Stimulated activated memory B cell treated with anti-CD40 and anti-IgM and Interleukin-4, amounts not matched to agents 10 μg/mL and 1 μg/mL and 100 μg/mL, for 72 hours (primary cell): ENCODE data around the gene CXADR.
A peak's percentile ranks its signal among the peaks of the same experiment; 100 is the strongest.
"Not testable (repeated sequence)": the region's sequence is repeated elsewhere in the genome, so short reads cannot be mapped to it uniquely, and the experiment has no call there.

Source experiments
- ATAC-seq: fragments of 150-1000 bp; cut with Tn5 transposase; 2 replicates; pipeline ENCODE4 v1.10.0; 2021
- H3K27ac Mint-ChIP-seq: one replicate; pipeline ENCODE4 v1.8.0; 2022; ENCODE audit warnings: mild to moderate bottlenecking, mixed read lengths
- H3K27me3 Mint-ChIP-seq: one replicate; pipeline ENCODE4 v1.8.0; 2022; ENCODE audit warnings: mixed read lengths
- H3K36me3 Mint-ChIP-seq: one replicate; pipeline ENCODE4 v1.8.0; 2022; ENCODE audit warnings: mixed read lengths
- H3K4me1 Mint-ChIP-seq: one replicate; pipeline ENCODE4 v1.8.0; 2022; ENCODE audit warnings: mixed read lengths
- H3K4me3 Mint-ChIP-seq: one replicate; pipeline ENCODE4 v1.8.0; 2022; ENCODE audit warnings: mild to moderate bottlenecking, moderate library complexity, mixed read lengths
- H3K9me3 Mint-ChIP-seq: one replicate; pipeline ENCODE4 v1.8.0; 2022; ENCODE audit warnings: mixed read lengths

Gene CXADR

DNA sequence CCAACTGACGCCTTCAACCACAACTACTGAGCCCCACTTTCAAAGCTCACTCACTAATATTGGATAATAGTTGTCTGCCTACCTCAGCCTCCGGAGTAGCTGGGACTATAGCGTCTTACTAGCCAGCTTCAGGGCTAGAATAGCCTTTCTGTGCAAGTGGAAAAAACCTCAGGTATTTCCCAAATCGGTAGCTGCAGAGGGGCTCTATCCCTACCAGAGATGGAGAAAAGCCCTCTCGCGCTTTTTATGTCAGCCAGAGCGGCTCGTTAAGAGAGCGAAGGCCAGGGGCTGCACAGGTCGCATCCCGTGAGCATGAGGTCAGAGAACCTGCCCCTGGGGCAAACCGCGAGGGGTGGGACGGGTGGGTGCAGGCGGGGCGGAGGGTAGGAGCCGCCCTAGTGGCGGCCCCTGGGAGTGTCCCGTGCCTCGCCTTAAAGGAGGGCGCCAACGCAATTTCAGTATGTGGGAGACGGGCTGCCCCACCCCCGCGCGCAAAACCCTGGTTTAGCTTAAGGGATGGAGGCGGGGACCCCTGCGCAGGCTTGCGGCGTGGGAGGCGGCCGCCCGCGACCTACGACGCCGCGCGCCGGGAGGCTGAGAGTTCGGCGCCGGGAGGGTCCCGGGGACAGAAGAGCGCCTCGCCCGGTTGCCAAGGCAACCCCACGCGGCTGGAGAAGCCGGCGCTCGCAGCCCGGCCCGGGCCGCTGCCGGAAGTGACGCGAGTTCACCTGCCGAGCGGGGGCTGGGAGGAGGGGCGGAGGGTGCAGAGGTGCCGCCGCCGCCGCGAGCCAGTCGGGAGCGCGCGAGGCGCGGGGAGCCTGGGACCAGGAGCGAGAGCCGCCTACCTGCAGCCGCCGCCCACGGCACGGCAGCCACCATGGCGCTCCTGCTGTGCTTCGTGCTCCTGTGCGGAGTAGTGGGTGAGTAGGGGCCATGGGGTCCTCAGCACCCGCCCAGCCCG lies at the start of gene CXADR:
TSS of gene CXADR (plus strand) at position 791 of the 961 bp plus-strand sequence. CDS start at position 878, 87 bp downstream.
- no peak within 1 kb of the TSS for H3K27ac Mint-ChIP-seq
- H3K9me3 Mint-ChIP-seq, result no peaks in the 10 kb centered on the region
- H3K4me1 Mint-ChIP-seq, result peaks cover 17% of the 10 kb centered on the region
- peaks cover 46% of the 10 kb centered on the region for H3K27me3 Mint-ChIP-seq
- H3K4me3 Mint-ChIP-seq, result peak within 1 kb of the TSS; percentile 84
- peak; percentile 89 for ATAC-seq
- no peaks in the 10 kb centered on the region for H3K36me3 Mint-ChIP-seq

DNA sequence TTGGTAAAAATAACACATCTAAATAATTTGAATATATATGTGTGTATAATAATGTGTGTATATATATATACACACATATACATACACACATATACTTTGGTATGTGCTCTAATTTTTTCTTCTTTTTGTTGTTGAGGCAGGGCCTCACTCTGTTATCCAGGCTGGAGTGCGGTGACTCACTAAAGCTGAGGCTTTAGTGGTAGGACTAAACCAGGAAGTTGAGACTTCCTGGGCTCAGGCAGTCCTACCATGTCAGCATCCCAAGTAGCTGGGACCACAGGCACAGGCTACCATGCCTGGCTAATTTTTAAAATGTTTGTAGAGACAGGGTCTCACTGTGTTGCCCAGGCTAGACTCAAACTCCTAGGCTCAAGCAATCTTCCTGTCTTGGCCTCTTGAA lies 46.7 kb upstream of the CXADR start:
- Mint-ChIP-seq H3K27ac (no peak overlapping the region), H3K9me3 (no peaks in the 10 kb centered on the region), H3K27me3 (peaks cover 9% of the 10 kb centered on the region), H3K4me3 (no peak overlapping the region), H3K4me1 (no peaks in the 10 kb centered on the region), H3K36me3 (no peaks in the 10 kb centered on the region)
- no peak for ATAC-seq

DNA sequence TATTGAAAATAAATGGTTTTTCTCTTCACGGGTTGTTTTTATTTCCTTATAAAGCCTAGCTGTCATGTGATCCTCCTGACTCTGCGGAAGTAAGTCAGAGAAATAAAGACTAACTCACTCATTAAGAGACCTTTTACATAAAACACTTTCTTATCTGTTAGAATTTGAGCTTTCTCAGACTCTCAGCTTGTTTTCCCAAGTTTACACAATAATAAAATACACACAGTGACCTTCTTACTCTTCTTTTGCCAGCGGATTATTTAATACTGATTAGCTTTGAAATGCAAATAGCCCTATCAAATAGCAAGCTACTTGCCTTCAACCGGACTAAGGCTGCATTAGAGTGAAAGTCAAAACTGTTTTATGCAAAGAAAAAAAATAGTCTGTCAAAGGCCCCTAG lies 45.5 kb upstream of the CXADR start:
- Mint-ChIP-seq H3K9me3 (no peaks in the 10 kb centered on the region), H3K27me3 (peaks cover 9% of the 10 kb centered on the region), H3K27ac (no peak overlapping the region), H3K4me1 (no peaks in the 10 kb centered on the region), H3K4me3 (no peak overlapping the region), H3K36me3 (no peaks in the 10 kb centered on the region)
- ATAC-seq, result no peak

DNA sequence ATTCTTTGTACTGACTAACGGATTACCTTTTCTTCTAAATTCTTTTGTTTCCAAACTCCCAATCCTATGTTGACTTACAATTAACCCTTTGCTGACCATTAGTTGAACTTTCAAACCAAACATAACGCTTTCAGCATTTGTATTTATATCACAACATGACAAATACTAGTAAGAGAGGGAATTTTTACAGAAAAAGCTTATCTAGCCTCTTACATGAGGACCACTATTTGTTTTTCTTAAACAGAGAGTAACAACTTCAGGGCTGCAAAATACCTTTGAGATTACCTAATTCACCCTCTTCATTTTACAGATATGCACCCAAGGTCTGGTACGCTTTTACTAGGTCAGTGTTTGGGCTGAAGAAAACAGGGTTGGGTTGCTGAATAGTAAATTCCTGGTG lies 45.0 kb upstream of the CXADR start:
- peaks cover 9% of the 10 kb centered on the region for H3K27me3 Mint-ChIP-seq
- H3K27ac Mint-ChIP-seq, result no peak overlapping the region
- no peaks in the 10 kb centered on the region for H3K36me3 Mint-ChIP-seq
- no peaks in the 10 kb centered on the region for H3K4me1 Mint-ChIP-seq
- no peaks in the 10 kb centered on the region for H3K9me3 Mint-ChIP-seq
- H3K4me3 Mint-ChIP-seq, result no peak overlapping the region
- no peak for ATAC-seq

DNA sequence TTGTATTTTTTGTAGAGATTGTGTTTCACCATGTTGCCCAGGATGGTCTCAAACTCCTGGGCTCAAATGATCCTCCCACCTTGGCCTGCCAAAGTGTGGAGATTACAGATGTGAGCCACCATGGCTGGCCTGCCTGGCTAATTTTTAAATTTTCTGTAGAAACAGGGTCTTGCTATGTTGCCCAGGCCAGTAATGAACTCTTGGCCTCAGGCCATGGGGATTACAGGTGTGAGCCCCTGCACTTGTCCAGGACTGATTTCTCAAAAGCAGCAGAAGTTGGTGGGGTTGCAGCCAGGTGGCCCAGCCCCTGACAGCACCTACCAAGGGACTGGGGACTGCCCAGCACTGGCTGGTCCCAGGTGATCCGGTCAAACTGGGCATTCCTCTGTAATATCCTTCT lies 44.1 kb upstream of the CXADR start:
- Mint-ChIP-seq H3K36me3 (no peaks in the 10 kb centered on the region), H3K4me1 (no peaks in the 10 kb centered on the region), H3K27ac (no peak overlapping the region), H3K9me3 (no peaks in the 10 kb centered on the region), H3K27me3 (peaks cover 9% of the 10 kb centered on the region), H3K4me3 (no peak overlapping the region)
- no peak for ATAC-seq

DNA sequence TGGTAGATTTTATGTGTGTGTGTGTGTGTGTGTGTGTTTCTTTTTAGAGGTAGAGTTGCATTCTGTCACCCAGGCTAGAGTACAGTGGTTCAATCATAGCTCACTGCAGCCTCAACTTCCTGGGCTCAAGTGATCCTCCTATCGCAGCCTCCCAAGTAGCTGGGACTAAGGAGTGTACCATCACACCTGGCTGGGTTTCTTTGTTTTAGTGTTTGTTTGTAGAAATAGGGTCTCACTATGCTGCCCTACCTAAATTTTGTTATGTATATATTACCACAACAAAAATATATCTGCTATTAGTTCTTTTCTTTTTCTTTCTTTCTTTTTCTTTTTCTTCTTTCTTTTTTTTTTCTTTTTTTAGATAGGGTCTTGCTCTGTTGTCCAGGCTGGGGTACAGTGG lies 43.1 kb upstream of the CXADR start:
- peaks cover 9% of the 10 kb centered on the region for H3K27me3 Mint-ChIP-seq
- H3K9me3 Mint-ChIP-seq, result peaks cover 2% of the 10 kb centered on the region

DNA sequence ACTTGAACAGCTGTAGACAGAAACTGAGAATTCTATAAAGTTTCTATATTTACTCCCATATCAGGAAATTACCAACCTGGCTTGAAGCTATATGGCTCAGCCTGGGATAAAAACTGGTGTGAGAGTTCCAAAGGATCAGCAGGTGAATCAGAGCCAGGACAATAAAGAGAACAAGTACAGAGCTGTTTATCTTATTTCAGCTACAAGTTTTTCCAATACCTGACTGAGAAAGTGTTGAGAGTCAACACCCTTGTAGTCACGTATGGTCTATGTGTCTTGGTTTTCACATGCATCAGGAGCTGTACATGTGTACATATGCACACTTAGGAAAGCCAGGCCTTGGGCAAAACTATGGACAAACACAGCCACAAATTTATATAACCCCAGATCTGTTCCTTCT lies 40.7 kb upstream of the CXADR start:
- peaks cover 2% of the 10 kb centered on the region for H3K9me3 Mint-ChIP-seq
- no peak for ATAC-seq
- H3K27me3 Mint-ChIP-seq, result peaks cover 9% of the 10 kb centered on the region
- H3K36me3 Mint-ChIP-seq, result no peaks in the 10 kb centered on the region
- H3K4me3 Mint-ChIP-seq, result no peak overlapping the region
- no peak overlapping the region for H3K27ac Mint-ChIP-seq
- H3K4me1 Mint-ChIP-seq, result no peaks in the 10 kb centered on the region

More for the DNA sequence above, 43.1 kb upstream of the CXADR start:
- Mint-ChIP-seq H3K36me3 (no peaks in the 10 kb centered on the region), H3K4me1 (no peaks in the 10 kb centered on the region), H3K4me3 (no peak overlapping the region), H3K27ac (no peak overlapping the region)
- no peak for ATAC-seq

DNA sequence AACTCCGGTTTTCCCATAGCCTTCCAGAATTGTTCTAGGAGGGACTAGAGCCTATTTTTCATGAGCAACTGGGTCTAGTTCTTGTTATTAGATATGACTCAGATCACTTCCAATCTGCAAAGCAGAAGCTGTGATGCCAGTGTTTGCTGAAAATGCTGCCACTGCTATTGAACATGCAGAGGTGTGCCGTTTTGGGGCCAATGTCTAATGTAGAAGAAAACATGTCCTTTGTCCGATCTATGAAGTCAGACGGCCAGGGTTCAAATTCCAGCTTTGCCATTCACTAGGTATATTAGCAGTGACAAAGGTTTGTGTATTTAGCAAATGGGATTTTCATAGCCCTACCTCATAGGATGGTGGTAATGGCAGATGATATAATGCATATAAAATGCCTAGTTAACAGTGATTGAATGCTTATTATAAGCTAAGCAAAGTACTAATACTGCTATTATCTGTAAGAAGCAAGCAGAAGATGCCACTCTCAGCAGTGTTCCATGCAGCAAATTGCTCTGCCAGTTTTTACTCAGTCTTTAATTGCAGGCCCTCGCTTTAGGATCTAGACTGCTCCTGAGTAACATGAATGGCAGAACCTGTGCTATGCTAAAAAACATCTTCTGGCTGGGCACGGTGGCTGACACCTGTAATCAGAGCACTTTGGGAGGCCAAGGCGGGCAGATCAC lies 40.1 kb upstream of the CXADR start:
- H3K27me3 Mint-ChIP-seq, result peaks cover 9% of the 10 kb centered on the region

DNA sequence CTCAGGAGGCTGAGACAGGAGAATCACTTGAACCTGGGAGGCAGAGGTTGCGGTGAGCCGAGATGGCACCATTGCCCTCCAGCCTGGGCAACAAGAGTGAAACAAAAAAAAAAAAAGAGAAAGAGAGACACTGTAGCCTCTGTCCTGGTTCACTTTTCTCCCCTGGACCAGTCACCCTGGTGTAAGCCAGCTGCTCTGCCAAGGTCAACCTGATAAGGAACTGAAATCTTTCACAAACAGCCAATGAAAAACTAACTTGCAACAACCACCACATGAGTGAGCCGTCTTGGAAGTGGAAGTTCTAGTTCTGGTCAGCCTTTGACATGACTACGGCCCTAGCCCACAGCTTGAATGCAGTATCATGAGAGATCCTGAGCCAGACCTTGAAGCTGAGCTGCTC lies 36.8 kb upstream of the CXADR start:
- Mint-ChIP-seq H3K4me3 (no peak overlapping the region), H3K4me1 (no peaks in the 10 kb centered on the region), H3K27me3 (no peaks in the 10 kb centered on the region), H3K9me3 (peaks cover 2% of the 10 kb centered on the region), H3K27ac (no peak overlapping the region), H3K36me3 (no peaks in the 10 kb centered on the region)
- ATAC-seq, result peak; percentile 60

More for the DNA sequence above, 40.1 kb upstream of the CXADR start:
- Mint-ChIP-seq H3K4me3 (no peak overlapping the region), H3K27ac (no peak overlapping the region), H3K4me1 (no peaks in the 10 kb centered on the region), H3K36me3 (no peaks in the 10 kb centered on the region), H3K9me3 (peaks cover 2% of the 10 kb centered on the region)
- no peak for ATAC-seq

DNA sequence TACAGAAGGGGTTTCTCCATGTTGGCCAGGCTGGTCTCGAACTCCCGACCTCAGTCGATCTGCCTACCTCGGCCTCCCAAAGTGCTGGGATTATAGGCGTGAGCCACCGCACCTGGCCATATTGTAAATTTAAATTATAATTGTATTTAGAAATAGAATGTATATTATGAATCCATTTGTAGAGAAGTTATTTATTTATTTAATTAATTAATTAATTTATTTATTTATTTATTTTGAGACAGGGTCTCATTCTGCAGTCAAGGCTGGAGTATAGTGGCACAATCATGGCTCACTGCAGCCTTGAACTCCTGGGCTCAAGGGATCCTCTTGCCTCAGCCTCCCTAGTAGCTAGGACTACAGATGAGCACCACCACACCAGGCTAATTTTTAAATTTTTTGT lies 34.7 kb upstream of the CXADR start:
- not testable (repeated sequence) for H3K27me3 Mint-ChIP-seq, ATAC-seq, H3K36me3 Mint-ChIP-seq

DNA sequence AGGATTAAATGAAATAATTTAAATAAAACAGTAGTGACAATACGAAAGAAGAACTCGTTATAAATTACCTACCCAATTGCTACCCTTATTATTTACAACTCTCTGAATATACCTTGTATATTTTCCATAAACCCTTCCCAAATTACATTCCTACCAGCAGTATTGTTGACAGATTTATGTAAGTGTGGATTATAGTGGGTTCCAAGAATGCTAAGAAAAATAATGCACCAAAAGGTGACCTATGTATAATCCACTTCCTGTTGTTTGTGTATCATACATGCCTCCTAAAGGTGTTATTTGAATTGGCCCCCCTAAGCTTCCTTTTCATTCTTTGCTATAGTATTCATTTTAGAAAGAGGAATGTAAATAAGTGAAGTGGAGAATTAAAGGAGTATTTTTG lies 33.2 kb upstream of the CXADR start:
- Mint-ChIP-seq H3K36me3 (no peaks in the 10 kb centered on the region), H3K9me3 (no peaks in the 10 kb centered on the region), H3K4me1 (no peaks in the 10 kb centered on the region), H3K27ac (no peak overlapping the region), H3K27me3 (no peaks in the 10 kb centered on the region), H3K4me3 (no peak overlapping the region)
- no peak for ATAC-seq

More for the DNA sequence above, 34.7 kb upstream of the CXADR start:
- H3K9me3 Mint-ChIP-seq, H3K4me3 Mint-ChIP-seq, H3K4me1 Mint-ChIP-seq, H3K27ac Mint-ChIP-seq: not testable (repeated sequence)

DNA sequence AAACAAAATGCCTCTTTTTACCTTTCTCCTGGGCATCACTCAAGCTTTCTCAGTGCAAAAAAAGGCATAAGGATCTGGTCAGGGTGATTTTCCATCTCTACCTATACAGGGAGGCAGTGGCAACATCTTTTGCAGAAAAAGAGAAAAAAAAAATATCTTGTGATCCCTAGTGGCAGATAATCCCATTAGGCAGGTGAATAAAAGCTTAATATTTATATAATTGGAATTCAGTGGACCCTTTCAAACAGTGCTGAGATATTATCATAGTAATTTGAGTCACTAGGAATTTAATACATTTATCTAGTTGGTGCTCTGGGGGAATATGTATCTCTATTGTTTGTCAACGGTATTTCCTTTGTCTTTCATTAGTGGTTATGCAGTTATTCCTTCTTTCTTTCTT lies 29.9 kb upstream of the CXADR start:
- Mint-ChIP-seq H3K27ac (no peak overlapping the region), H3K9me3 (no peaks in the 10 kb centered on the region), H3K4me1 (no peaks in the 10 kb centered on the region), H3K27me3 (no peaks in the 10 kb centered on the region), H3K4me3 (no peak overlapping the region), H3K36me3 (no peaks in the 10 kb centered on the region)
- no peak for ATAC-seq

DNA sequence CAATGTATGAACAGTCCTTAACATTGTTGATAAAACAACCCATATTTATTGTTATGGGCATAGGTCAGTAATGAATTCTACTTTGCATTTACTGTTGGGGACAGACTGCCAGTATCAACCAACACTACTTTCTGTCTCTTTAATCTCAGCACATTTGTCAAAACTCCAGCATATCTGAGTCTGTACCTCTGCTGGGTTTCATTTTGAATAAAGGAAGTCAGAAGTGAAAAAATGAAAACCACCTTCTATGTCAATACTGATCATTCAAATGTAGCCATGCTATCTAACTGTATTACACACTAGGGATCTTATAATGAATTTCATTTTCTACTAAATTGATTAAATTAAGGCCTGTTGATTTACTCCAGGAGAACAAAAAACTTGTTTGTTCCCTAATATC lies 24.2 kb upstream of the CXADR start:
- Mint-ChIP-seq H3K4me3 (no peak overlapping the region), H3K27ac (no peak overlapping the region), H3K36me3 (no peaks in the 10 kb centered on the region), H3K4me1 (no peaks in the 10 kb centered on the region), H3K27me3 (peaks cover 14% of the 10 kb centered on the region), H3K9me3 (no peaks in the 10 kb centered on the region)
- ATAC-seq, result peak; percentile 52

DNA sequence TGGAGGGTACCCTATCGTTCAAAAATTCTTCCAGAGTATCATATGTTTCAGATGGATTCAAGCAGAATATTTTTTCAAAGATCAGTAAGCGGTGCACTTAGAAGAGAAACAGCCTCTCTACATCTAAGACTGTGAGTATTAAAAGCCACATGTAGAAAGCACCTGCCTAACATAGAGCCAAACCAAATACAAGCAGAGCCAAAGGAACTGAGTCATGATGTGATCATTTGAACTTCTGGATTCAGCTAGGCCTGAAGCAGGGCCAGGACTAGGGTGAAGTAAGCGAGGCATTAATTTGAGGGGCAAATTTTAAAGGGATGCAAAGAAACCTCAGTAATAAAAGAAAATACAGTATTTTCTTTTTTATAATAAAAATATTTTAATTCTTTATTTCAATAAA lies 23.3 kb upstream of the CXADR start:
- not testable (repeated sequence) for ATAC-seq, H3K4me3 Mint-ChIP-seq, H3K4me1 Mint-ChIP-seq, H3K27ac Mint-ChIP-seq, H3K36me3 Mint-ChIP-seq, H3K9me3 Mint-ChIP-seq
- peaks cover 23% of the 10 kb centered on the region for H3K27me3 Mint-ChIP-seq

DNA sequence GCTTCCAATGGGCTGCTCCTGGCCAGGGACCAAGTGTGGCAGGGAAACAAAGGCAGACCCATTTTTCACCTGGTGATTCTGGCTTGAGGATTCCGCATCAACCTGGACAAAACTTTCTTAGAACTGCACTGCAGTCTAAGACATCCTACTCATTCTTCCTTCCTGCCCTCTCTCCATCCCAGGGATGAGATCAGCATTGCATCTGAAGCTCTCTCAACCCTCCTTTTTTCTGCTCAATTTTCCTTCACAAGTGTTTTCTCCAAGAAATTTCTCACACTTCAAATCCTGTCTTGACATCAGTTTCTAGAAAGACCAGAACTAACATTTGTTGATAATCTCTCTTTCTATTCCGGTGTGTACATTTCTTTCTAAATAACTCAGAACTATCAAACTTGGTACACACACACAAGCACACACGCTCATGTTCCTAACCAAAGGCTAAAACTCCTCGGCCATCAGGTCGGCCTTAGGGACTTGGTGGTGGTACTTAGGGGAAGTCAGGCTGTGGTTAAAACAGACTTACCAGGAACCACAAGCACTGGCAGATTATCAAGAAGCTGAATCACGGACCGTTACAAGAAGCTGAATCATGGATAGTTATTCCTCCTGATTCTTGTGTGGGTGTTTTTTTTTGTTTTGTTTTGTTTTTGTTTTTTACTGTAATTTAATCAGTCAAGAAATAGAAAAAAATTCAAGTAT lies 21.0 kb upstream of the CXADR start:
- Mint-ChIP-seq H3K4me1 (no peaks in the 10 kb centered on the region), H3K27me3 (peaks cover 38% of the 10 kb centered on the region), H3K27ac (no peak overlapping the region), H3K4me3 (no peak overlapping the region), H3K9me3 (no peaks in the 10 kb centered on the region), H3K36me3 (no peaks in the 10 kb centered on the region)
- peak; percentile 61 for ATAC-seq
